Epithelial cell of esophagus (primary cell): ENCODE measurements around the gene POMT2.
A peak's percentile ranks its signal among the peaks of the same experiment; 100 is the strongest.

Source experiments
- DNase-seq: peaks from one replicate; pipeline ENCODE4 v3.0.0; 2010; ENCODE audit warnings: low read depth
- H3K4me3 ChIP-seq: 2 replicates; pipeline ENCODE4 v1.5.1; 2011; ENCODE audit warnings: mild to moderate bottlenecking, low read length, control low read depth
- TF ChIP-seq, protein P1 (sequence below): IDR thresholded peaks from 2 replicates; pipeline ENCODE4 v1.5.1; 2011; ENCODE audit warnings: low read depth, mild to moderate bottlenecking, low read length, control low read depth, inconsistent platforms; ENCODE audit not compliant: insufficient read depth; ENCODE audit errors: missing control alignments

Gene POMT2, protein sequence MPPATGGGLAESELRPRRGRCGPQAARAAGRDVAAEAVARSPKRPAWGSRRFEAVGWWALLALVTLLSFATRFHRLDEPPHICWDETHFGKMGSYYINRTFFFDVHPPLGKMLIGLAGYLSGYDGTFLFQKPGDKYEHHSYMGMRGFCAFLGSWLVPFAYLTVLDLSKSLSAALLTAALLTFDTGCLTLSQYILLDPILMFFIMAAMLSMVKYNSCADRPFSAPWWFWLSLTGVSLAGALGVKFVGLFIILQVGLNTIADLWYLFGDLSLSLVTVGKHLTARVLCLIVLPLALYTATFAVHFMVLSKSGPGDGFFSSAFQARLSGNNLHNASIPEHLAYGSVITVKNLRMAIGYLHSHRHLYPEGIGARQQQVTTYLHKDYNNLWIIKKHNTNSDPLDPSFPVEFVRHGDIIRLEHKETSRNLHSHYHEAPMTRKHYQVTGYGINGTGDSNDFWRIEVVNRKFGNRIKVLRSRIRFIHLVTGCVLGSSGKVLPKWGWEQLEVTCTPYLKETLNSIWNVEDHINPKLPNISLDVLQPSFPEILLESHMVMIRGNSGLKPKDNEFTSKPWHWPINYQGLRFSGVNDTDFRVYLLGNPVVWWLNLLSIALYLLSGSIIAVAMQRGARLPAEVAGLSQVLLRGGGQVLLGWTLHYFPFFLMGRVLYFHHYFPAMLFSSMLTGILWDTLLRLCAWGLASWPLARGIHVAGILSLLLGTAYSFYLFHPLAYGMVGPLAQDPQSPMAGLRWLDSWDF

DNA sequence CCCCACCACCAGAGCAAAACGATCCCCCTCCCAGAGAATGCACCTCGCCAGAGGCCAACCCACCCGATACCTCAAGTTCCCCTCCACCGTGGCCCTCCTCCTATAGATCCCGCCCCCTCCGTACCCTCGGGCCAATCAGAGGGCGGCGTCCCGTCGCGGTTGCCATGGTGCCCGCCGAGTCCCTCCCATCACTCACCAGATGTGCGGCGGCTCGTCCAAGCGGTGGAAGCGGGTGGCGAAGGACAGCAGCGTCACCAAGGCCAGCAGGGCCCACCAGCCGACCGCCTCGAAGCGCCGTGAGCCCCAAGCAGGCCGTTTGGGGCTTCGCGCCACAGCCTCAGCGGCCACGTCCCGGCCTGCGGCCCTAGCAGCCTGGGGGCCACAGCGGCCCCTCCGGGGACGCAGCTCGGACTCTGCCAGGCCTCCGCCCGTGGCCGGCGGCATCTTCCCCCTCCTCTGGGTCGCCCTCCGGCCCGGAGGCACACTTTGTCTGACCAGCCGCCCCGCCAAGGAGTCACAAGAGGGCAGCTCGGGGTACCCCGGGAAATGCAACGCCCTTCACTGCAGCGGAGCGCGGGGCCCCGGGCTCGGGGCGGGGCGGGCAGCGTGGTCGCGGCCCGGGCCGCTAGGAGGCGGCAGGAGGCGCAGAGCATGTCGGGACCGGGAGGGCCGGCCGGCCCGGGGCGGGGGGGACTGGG lies at the start of gene POMT2:
POMT2 (minus strand) TSS at position 646 of the 698 bp plus-strand sequence; CDS start at position 444, 202 bp downstream.
- H3K4me3 ChIP-seq = peak within 1 kb of the TSS; percentile 75
- DNase-seq = peak; percentile 94
- TF ChIP-seq, protein P1, sequence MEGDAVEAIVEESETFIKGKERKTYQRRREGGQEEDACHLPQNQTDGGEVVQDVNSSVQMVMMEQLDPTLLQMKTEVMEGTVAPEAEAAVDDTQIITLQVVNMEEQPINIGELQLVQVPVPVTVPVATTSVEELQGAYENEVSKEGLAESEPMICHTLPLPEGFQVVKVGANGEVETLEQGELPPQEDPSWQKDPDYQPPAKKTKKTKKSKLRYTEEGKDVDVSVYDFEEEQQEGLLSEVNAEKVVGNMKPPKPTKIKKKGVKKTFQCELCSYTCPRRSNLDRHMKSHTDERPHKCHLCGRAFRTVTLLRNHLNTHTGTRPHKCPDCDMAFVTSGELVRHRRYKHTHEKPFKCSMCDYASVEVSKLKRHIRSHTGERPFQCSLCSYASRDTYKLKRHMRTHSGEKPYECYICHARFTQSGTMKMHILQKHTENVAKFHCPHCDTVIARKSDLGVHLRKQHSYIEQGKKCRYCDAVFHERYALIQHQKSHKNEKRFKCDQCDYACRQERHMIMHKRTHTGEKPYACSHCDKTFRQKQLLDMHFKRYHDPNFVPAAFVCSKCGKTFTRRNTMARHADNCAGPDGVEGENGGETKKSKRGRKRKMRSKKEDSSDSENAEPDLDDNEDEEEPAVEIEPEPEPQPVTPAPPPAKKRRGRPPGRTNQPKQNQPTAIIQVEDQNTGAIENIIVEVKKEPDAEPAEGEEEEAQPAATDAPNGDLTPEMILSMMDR = peak; percentile 13

DNA sequence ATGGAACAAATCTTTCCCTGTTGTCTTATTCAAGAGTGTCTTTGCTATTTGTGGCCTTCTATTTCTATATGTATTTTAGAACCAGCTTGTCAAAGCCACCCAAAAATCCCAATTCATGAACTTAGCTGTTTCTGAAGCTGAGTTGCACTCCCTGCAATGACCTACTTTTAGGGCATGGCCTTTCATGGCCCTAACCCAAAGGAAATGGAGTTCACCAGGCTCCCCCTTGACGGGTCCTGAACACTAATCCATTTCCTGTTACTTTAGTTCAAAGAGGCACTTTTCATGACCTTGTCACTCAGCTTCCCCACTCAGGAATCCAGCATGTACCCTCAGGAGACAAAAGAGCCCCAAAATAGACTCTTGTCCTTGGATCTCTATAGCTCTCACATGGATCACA lies 48.6 kb upstream of the POMT2 start:
- no peak for DNase-seq
- TF ChIP-seq, protein P1 = no peak

DNA sequence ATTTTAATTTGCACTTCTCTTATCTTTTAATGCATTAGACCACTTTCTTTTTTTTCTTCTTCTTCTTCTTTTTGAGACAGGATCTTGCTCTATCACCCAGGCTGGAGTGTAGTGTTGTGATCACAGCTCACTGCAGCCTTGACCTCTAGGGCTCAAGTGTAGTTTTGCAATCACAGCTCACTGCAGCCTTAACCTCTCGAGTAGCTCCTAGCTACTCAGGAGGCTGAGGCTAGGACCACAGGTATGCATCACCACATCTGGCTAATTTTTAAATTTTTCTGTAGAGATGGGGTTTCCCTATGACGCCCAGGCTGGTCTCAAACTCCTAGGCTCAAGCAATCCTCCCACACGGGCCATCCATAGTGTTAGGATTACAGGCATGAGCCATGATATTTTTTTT lies 43.5 kb upstream of the POMT2 start:
- DNase-seq = no peak
- no peak overlapping the region for H3K4me3 ChIP-seq
- TF ChIP-seq, protein P1 = no peak

More for the DNA sequence above, 48.6 kb upstream of the POMT2 start:
- no peak overlapping the region for H3K4me3 ChIP-seq

DNA sequence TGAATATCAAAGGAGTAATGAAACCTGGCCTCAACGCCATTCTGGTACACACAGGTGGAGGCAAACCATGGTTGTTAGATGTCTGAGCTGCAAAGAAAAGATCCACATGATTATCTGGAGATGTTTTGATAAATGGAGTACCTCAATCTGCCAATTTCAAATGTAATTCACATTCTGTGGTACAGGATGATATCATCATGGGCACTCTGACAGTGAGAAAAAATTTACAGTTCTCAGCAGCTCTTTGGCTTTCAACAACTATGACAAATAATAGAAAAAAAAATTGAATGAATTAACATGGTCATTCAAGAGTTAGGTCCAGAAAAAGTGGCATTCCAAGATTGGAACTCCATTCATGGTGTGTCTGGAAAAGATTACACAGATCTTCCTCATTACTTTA lies 38.9 kb upstream of the POMT2 start:
- no peak for DNase-seq
- TF ChIP-seq, protein P1 = no peak
- no peak overlapping the region for H3K4me3 ChIP-seq

DNA sequence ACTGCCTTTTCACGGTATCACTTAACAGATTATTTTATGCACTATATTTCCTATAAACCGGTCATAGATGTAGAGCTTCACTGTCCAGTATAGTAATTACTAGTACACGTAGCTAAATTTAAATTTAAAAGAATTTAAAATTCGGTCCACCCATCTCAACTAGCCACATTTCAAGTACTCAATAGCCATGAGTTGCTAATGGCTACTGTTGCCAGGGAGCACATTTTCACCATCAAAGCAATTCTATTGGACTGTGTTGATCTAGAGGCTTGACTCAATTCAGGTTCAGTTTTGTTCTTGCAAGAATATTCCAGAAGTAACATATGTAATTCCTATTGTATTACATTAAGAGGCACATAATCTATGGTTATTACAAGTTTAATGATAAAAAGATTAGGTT lies 36.2 kb upstream of the POMT2 start:
- H3K4me3 ChIP-seq = no peak overlapping the region
- TF ChIP-seq, protein P1 = no peak
- no peak for DNase-seq

DNA sequence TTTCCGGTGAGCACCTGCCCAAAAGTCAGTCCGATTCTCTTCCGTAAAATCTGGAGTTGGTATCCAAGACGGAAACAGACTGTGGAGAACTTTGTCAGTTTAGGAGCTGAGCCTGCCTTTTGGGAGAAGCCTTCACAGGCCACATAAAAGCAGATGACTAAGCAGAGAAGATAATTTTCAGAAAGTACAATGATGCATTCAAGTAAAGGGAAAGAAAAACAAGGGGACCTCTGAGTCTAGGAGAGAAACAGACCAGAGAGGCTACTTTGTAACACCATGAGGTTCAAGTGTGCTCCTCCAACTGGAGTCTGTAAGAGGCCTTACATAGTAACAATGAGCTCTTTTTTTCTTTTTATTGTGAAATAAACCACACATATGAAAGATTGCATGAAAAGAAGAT lies 35.1 kb upstream of the POMT2 start:
- TF ChIP-seq, protein P1 = no peak
- DNase-seq = no peak
- H3K4me3 ChIP-seq = no peak overlapping the region
